ENCODE data around the gene CDH26. TPM values are rescaled to one million over a fixed set of nuclear protein-coding genes. Genes with fewer than 3 reads are reported as not detected.

CDH26 gene
- 0.24 and 0.94 TPM in 2 replicates for total RNA-seq (2014; rRNA removed; shearing (Covaris generic))

DNA sequence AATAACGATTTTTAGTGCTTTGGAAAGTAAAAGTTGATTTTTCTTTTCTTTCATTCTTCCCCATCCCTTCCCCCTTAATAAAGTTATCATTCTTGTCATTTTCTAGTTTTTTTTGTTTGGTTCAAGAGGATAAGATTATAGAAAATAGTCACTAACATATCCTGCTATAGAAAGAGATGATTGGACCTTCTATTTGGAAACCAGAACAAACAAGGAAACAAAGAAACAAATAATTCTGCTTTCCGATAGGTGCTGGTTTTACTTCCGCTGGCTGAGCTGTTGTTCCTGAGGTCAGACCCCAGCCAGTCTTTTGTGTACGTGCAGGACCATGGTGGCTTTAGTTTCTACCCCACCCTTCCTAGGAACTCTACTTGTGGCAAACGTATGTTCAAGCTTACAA lies at the start of gene CDH26:
Gene CDH26 (plus strand): TSS at position 301 of the 400 bp plus-strand sequence. CDS start 304 bp downstream, outside the sequence.

DNA sequence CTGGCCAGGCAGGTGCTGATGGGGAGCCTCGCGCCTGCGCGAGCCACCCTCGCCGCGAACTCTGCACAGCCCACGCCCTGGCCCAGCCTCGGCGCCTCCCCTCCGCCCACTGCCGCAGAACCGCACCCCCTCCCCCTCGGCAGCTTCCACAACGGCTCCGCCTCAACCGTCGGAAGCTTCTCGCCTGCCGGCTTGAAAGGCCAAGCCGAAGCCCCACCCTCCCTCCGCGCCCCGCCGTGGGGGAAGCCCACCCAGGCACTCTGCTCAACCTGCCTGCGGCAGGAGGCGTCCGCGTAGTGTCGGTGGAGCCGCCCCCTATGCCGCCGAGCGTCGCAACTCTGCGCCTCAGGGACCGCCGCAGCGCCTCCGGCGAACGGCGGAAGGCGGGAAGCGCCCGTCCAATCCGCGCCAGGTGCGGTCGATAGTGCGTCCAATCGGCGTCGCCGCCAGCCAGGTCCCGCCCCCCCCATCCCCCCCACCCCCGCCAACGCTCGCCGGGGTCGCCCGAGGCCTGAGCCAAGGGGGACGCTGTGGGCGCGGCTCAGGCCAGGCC lies 24.9 kb upstream of the CDH26 start, which contains the start of gene SYCP2:
Gene SYCP2 (minus strand): TSS at position 342 of the 553 bp plus-strand sequence. CDS start 11,224 bp downstream, outside the sequence.

DNA sequence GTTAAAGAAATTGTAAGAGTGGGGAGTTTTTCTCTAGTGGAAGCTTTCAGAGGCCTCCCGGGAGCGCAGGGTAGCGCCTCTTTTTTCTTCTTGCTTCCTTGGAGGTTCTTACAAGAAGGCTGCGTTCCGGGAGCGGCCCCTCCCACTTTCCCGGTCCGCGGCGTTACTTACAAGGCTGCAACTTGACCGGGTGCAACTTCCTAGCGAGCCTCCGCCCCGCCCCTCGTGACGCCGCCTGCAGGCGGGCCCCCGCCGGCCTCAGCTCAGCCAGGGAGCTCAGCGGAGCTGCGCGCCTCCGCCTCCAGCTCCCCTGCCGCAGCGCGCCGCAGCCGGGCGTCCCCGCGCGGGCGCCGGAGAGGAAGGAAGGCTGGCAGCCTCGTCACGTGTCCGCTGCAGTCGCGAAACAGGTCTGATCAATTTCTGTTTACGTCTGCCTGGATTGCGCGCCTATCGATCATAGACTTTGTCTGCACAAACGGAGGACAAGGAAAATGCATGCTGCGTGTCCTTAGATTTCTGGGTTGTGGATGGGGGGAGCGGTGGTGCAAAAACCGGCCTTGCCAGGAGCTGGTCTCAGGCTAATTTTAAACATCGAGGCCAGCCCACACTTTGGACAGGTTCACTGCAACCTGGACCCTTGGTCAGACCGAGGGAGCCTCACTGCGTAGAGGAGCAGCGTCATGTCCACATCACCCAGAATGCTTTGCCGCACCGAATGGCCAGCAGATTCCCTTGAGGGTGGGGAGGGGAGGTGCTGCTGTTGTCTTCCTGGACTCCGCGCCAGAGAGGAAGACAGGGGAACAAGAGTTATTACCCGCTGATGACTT lies 17.9 kb upstream of the CDH26 start, which contains the start of the genes FAM217B and PPP1R3D:
Gene FAM217B (plus strand): TSS at position 261 of the 827 bp plus-strand sequence. CDS start 3,555 bp downstream, outside the sequence.
Gene PPP1R3D (minus strand): TSS at position 177 of the 827 bp plus-strand sequence. CDS start 374 bp downstream, outside the sequence.

Other genes starting within 250 kb of the CDH26 start
- 0.38 and 1.5 TPM in 2 replicates for gene SYCP2, start 24.8 kb upstream of the CDH26 start, total RNA-seq (2014; rRNA removed; shearing (Covaris generic))
- gene PPP1R3D, start 18.1 kb upstream of the CDH26 start, total RNA-seq (2014; rRNA removed; shearing (Covaris generic)) = 4.0 and 4.3 TPM in 2 replicates
- gene FAM217B, start 18.0 kb upstream of the CDH26 start, total RNA-seq (2014; rRNA removed; shearing (Covaris generic)) = 6.2 and 12.0 TPM in 2 replicates

Measured in A375 (cell line).